H54 (cell line): ENCODE results near the gene DTX3.
"Not testable (repeated sequence)": the region's sequence is repeated elsewhere in the genome, so short reads cannot be mapped to it uniquely, and the experiment has no call there.

Experiments
- DNase-seq: peaks from one replicate; pipeline ENCODE4 v3.0.0; 2011; ENCODE audit warnings: low spot score, mixed read lengths; ENCODE audit not compliant: insufficient read length
- FAIRE-seq: peaks from 3 replicates; lab custom pipeline; 2011; peaks lifted over from hg19 to GRCh38; lab: Jason Lieb, UNC
- POLR2A ChIP-seq: IDR thresholded peaks from 2 replicates; pipeline ENCODE4 v1.6.1; 2011; ENCODE audit warnings: low read depth, mild to moderate bottlenecking, low read length

The DTX3 gene

DNA sequence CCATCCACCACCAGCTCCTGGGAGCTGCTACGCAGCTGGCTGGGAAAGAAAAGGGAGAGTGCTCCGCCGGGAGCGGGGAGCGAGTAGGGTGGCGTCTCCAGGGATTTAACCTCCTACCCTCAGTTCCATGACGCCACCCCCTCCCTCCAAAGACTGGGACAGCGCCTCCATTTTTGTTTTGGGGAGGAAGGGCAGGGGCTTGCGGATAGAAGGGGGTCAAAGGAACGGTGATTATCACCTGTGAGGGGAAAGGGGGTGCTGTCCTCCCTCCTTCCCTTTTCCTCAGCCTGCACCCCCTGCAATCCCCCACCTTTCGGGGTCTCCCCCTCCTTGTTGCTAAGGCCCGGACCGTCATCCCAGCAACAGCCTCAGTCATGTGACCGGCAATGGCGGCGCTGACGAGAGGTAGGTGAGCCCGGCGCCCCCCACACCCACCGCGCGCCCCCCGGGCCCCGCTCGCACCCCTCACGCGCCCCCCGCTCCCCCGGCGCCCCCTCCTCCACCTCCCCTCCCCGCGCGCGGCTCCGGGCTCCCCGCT lies at the start of gene DTX3:
DTX3 (plus strand) TSS at position 371 of the 538 bp plus-strand sequence. CDS start 1,694 bp downstream, outside the sequence.
- TF ChIP-seq POLR2A: no peak
- no peak for FAIRE-seq
- DNase-seq: peak; percentile 65

GRCh38 chr12:57554897-57555296 lies 49.7 kb upstream of the DTX3 start:
- DNase-seq (no peak), FAIRE-seq (no peak)
- no peak for TF ChIP-seq POLR2A

- FAIRE-seq (no peak), DNase-seq (no peak)
- TF ChIP-seq POLR2A: no peak
Measured at GRCh38 chr12:57558864-57559263, 45.8 kb upstream of the DTX3 start.

GRCh38 chr12:57560516-57560915 lies 44.1 kb upstream of the DTX3 start:
- DNase-seq: no peak
- TF ChIP-seq POLR2A: no peak
- no peak for FAIRE-seq

GRCh38 chr12:57561117-57561516 lies 43.5 kb upstream of the DTX3 start:
- DNase-seq, FAIRE-seq: not testable (repeated sequence)

DNA sequence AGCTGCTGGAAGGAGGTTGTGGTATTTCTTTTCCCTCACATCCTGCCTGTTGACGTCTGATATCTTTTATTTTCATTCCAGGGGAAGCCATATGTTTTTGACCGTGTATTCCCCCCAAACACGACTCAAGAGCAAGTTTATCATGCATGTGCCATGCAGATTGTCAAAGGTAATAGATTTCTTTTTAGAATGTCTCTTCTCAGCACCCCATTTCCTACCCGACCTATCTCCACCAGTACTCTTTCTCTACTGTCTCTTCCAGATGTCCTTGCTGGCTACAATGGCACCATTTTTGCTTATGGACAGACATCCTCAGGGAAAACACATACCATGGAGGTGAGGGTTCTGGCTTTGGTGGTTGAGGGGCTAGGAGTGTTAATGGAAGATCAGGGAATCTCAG lies 41.3 kb upstream of the DTX3 start:
- FAIRE-seq: no peak
- TF ChIP-seq POLR2A: no peak
- no peak for DNase-seq

DNA sequence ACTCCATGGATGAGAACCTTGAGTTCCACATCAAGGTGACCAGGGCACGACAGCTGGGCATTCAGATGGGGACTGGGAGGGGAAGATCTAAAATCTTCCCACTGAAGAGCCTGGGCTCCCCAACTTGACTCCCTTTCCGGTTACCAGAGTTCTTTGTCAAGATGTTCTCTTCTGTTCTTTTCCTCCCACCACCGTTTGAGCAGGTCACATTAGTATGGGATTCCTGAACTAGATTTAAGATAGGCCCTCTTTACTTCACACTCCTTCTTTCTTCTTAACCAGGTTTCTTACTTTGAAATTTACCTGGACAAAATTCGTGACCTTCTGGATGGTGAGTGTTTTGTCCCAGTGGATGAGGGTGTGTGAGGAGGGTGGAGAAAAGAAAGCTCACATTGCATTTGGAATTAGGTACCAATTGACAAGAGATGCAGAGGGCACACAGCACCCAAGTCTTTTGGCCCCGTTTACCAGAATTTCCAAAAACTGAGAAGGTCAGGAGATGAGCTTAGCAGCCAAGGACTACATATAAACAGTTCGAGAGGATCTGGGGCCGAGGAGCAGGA lies 40.4 kb upstream of the DTX3 start:
- TF ChIP-seq POLR2A: no peak
- no peak for FAIRE-seq
- no peak for DNase-seq

- no peak for FAIRE-seq
- DNase-seq: no peak
- no peak for TF ChIP-seq POLR2A
Measured at GRCh38 chr12:57568838-57569237, 35.8 kb upstream of the DTX3 start.

GRCh38 chr12:57569858-57570257 lies 34.8 kb upstream of the DTX3 start:
- DNase-seq (no peak), FAIRE-seq (no peak)
- TF ChIP-seq POLR2A: no peak

GRCh38 chr12:57570438-57570837 lies 34.2 kb upstream of the DTX3 start:
- not testable (repeated sequence) for FAIRE-seq, DNase-seq

DNA sequence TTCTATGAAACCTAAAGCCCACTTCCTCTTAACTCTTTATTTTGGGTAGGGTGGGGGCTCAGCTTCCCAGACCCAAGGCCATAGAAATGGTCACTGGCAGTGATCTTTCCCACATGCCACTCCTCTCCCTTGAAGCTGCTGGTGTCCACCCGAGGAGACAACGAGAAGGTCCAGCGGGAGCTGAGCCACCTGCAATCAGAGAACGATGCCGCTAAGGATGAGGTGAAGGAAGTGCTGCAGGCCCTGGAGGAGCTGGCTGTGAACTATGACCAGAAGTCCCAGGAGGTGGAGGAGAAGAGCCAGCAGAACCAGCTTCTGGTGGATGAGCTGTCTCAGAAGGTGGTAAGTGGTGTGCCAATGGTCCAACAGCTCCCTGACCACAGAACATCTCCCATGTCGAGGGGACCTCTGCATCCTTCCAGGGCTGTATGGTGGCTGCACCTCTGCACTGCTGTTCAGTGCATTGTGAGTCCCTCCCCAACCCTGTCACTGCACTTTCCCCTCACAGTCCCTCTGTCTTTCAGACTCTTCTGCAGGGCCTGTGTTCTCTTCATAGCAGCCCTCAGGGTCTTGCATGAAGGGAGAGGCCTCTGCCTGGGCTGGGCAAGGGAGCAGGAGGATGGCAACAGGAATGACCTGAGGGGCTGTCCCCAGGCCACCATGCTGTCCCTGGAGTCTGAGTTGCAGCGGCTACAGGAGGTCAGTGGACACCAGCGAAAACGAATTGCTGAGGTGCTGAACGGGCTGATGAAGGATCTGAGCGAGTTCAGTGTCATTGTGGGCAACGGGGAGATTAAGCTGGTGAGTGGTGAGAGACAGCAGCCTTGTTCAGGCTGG lies 32.5 kb upstream of the DTX3 start:
- TF ChIP-seq POLR2A: no peak
- DNase-seq (no peak), FAIRE-seq (no peak)

DNA sequence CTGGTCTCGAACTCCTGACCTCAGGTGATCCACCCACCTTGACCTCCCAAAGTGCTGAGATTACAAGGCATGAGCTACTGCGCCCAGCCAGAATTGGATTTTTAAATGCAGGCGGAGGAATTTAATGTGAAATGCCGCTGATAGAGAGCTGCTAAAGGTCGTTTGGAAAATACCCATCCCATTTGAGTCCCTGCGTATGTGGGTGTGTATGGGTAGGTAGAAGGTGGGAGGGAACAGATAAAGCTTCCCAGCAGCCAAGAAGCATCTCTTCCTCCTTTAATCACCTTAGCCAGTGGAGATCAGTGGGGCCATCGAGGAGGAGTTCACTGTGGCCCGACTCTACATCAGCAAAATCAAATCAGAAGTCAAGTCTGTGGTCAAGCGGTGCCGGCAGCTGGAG lies 29.8 kb upstream of the DTX3 start:
- DNase-seq (no peak), FAIRE-seq (no peak)
- TF ChIP-seq POLR2A: no peak

- no peak for TF ChIP-seq POLR2A
- no peak for FAIRE-seq
- DNase-seq: no peak
Measured at GRCh38 chr12:57575771-57576612, 28.6 kb upstream of the DTX3 start.
